Measurements from ENCODE around the gene CHST4. TPM values are rescaled to one million over a fixed set of nuclear protein-coding genes. Genes with fewer than 3 reads are reported as not detected.

Gene CHST4
- total and polyA plus RNA-seq, 2 donors (not counting 3 experiments of a cell fraction or from before 2014, with no cell fraction given) = not detected

GRCh38 chr16:71491054-71491453 is 35.2 kb upstream of the CHST4 start:
- intact Hi-C loops (cut with micrococcal nuclease) = no loop called here
- no peak overlapping the region for H3K9ac ChIP-seq (replicated peaks; ENCODE audit: extremely low read depth, insufficient read depth, low read length)
- dilution Hi-C loops (cut with MboI; ENCODE audit: extremely low pct_ligation_motif_present, low sequenced_read_pairs) = no loop called here
- no peaks in the 10 kb centered on the region for H3K9me1 ChIP-seq (replicated peaks; ENCODE audit: control insufficient read depth, extremely low read depth, insufficient read depth, low read length)
- no peaks in the 10 kb centered on the region for H3K4me1 ChIP-seq (ENCODE audit: control insufficient read depth, extremely low read depth, insufficient read depth, low read length)
- no peak overlapping the region for H3K4me3 ChIP-seq (replicated peaks in 1 of 3; ENCODE audit: insufficient read depth in 1 of 3, low read depth in 1 of 3, low read length in 3 of 3)
- ChIA-PET POLR2A (no interaction called here), CTCF (interaction anchor here (2.5 kb wide), 1 partner anchor 8 kb away, joined by 12 read pairs; no protein-coding TSS in a partner anchor)
- FAIRE-seq (no peak), DNase-seq (ENCODE audit: low read depth, low spot score) (no peak)
- TF ChIP-seq POLR2A (IDR thresholded peaks at IDR 0.05; ENCODE audit: low read depth, low read length) (no peak), CTCF (IDR thresholded peaks at IDR 0.05; ENCODE audit: extremely low read depth in 1 of 2, insufficient read depth in 1 of 2, low read depth in 1 of 2, low read length in 2 of 2) (no peak), JUN (IDR thresholded peaks at IDR 0.05; ENCODE audit: borderline replicate concordance, insufficient read depth, insufficient read length, low read depth) (no peak), EZH2 (IDR thresholded peaks at IDR 0.05; ENCODE audit: borderline replicate concordance, low read depth, low read length, severe bottlenecking) (no peak), GATA2 (IDR thresholded peaks at IDR 0.05; ENCODE audit: insufficient read depth, insufficient read length, low read depth, low read length) (no peak), POLR2AphosphoS5 (IDR thresholded peaks at IDR 0.05; ENCODE audit: insufficient read depth, low read depth, low read length) (no peak), MAX (IDR thresholded peaks at IDR 0.05; ENCODE audit: insufficient read depth, insufficient read length) (no peak), FOS (IDR thresholded peaks at IDR 0.05; ENCODE audit: borderline replicate concordance, insufficient read depth, low read length) (no peak), MYC (IDR thresholded peaks at IDR 0.05; ENCODE audit: low read depth, low read length) (no peak)
- no peaks in the 10 kb centered on the region for H3K36me3 ChIP-seq (ENCODE audit: control insufficient read depth in 2 of 2, extremely low read depth in 1 of 2, insufficient read depth in 2 of 2, low read length in 2 of 2)
- H3K27me3 ChIP-seq (ENCODE audit: control insufficient read depth in 2 of 2, insufficient read depth in 2 of 2, low read length in 2 of 2) = peaks cover 0 to 5% of the 10 kb centered on the region in 2 experiments
- H3K79me2 ChIP-seq (ENCODE audit: control insufficient read depth, insufficient read depth, low read length) = no peaks in the 10 kb centered on the region
- H2AFZ ChIP-seq (ENCODE audit: low read depth, low read length) = no peak overlapping the region
- no peak overlapping the region for H3K4me2 ChIP-seq (ENCODE audit: insufficient read depth, low read length)
- H3K27ac ChIP-seq (ENCODE audit: insufficient read depth, low read depth, low read length) = no peak overlapping the region
- no TSS peak for BruUV-seq (replicated peaks)
- H4K20me1 ChIP-seq (replicated peaks; ENCODE audit: control insufficient read depth, extremely low read depth, insufficient read depth, low read length) = no peaks in the 10 kb centered on the region
- H3K9me3 ChIP-seq (replicated peaks; ENCODE audit: control insufficient read depth, insufficient read depth, low read length) = no peaks in the 10 kb centered on the region
